GM12865 (cell line): ENCODE measurements around the gene BMAL1.

Source experiments
- DNase-seq: peaks from one replicate; pipeline ENCODE4 v3.0.0; 2010; ENCODE audit warnings: low read depth
- H3K4me3 ChIP-seq: 2 replicates; pipeline ENCODE4 v1.5.1; 2011; ENCODE audit warnings: mild to moderate bottlenecking, low read depth, low read length, control low read depth
- CTCF ChIP-seq: IDR thresholded peaks from 2 replicates; pipeline ENCODE4 v1.5.1; 2011; ENCODE audit warnings: low read length, control low read depth, low read depth, inconsistent platforms; ENCODE audit not compliant: insufficient read depth; ENCODE audit errors: missing control alignments

Gene BMAL1

GRCh38 chr11:13297917-13298356 lies 20.3 kb downstream of the BMAL1 start:
- no peak for TF ChIP-seq CTCF
- H3K4me3 ChIP-seq = no peak overlapping the region
- DNase-seq = peak; percentile 24

- no peak for DNase-seq
- no peak overlapping the region for H3K4me3 ChIP-seq
- TF ChIP-seq CTCF = no peak
These were observed 21.2 kb downstream of the BMAL1 start for GRCh38 chr11:13298765-13299164.

GRCh38 chr11:13301522-13301921 lies 23.9 kb downstream of the BMAL1 start:
- no peak for DNase-seq
- no peak overlapping the region for H3K4me3 ChIP-seq
- no peak for TF ChIP-seq CTCF

- no peak overlapping the region for H3K4me3 ChIP-seq
- DNase-seq = no peak
- TF ChIP-seq CTCF = no peak
These were observed 24.9 kb downstream of the BMAL1 start for GRCh38 chr11:13302420-13302958.

GRCh38 chr11:13303668-13304649 lies 26.4 kb downstream of the BMAL1 start:
- no peak for TF ChIP-seq CTCF
- no peak overlapping the region for H3K4me3 ChIP-seq
- DNase-seq = peak; percentile 43

- no peak for TF ChIP-seq CTCF
- no peak for DNase-seq
- no peak overlapping the region for H3K4me3 ChIP-seq
These were observed 27.2 kb downstream of the BMAL1 start for GRCh38 chr11:13304655-13305335.
